Tibial nerve (tissue), 4 donors: ENCODE results near the gene AFG1L.

Experiments used
- CTCF ChIP-seq, 5 experiments: fragments of 200-600 bp in 3 of 5; fragments of 450-650 bp in 2 of 5; sonication (generic) in 3 of 5; IDR thresholded peaks; one replicate each; pipeline ENCODE4 v1.5.1; 2016 to 2019; ENCODE audit warnings: antibody characterized with exemption in 5 of 5, mild to moderate bottlenecking in 3 of 5, moderate library complexity in 2 of 5
- EP300 ChIP-seq, 2 donors: sonication (generic); formaldehyde crosslinking; IDR thresholded peaks; one replicate each; pipeline ENCODE4 v1.6.1; 2017; ENCODE audit warnings: antibody characterized with exemption in 2 of 2, mild to moderate bottlenecking in 1 of 2
- POLR2A ChIP-seq, 2 donors: fragments of 450-650 bp; IDR thresholded peaks; one replicate each; pipeline ENCODE4 v1.6.1; 2017; ENCODE audit warnings: antibody characterized with exemption in 2 of 2, mild to moderate bottlenecking in 2 of 2, moderate library complexity in 2 of 2

GRCh38 chr6:108291091-108291490, 3.8 kb upstream of the AFG1L start:
- TF ChIP-seq POLR2A (IDR thresholded peaks at IDR 0.05) (no peak), CTCF (IDR thresholded peaks at IDR 0.05) (no peak), EP300 (IDR thresholded peaks at IDR 0.05) (no peak)
